GM23248 (cell line): ENCODE results near the gene RGS17.

Source experiments
- EZH2 ChIP-seq: fragments of 200-600 bp; sonication (generic); IDR thresholded peaks from 2 replicates; pipeline ENCODE4 v1.6.1; 2018; ENCODE audit warnings: antibody characterized with exemption, mild to moderate bottlenecking; ENCODE audit not compliant: insufficient read depth, poor library complexity, severe bottlenecking
- EZH2phosphoT487 ChIP-seq: fragments of 200-600 bp; sonication (generic); IDR thresholded peaks from 2 replicates; pipeline ENCODE4 v1.6.1; 2018; ENCODE audit warnings: antibody characterized with exemption, moderate library complexity, mild to moderate bottlenecking, low read depth; ENCODE audit not compliant: insufficient read depth

GRCh38 chr6:153059311-153059710 is 71.8 kb downstream of the RGS17 start:
- no peak for TF ChIP-seq EZH2
- no peak for TF ChIP-seq EZH2phosphoT487
